ENCODE results near the gene CCDC144A.
"Not testable (repeated sequence)": the region's sequence is repeated elsewhere in the genome, so short reads cannot be mapped to it uniquely, and the experiment has no call there.

Gene CCDC144A

GRCh38 chr17:16689731-16690281 is at the start of gene CCDC144A:
CCDC144A (plus strand) TSS chr17:16690241; CDS start chr17:16690401, 160 bp downstream.
- in situ Hi-C loops (cut with HindIII; ENCODE audit: low sequenced_read_pairs) = not testable (repeated sequence)

GRCh38 chr17:16649585-16649984 is 40.5 kb upstream of the CCDC144A start:
- in situ Hi-C loops (cut with HindIII; ENCODE audit: low sequenced_read_pairs) = no loop called here

- in situ Hi-C loops (cut with HindIII; ENCODE audit: low sequenced_read_pairs) = no loop called here
Observed at GRCh38 chr17:16652252-16652651, 37.8 kb upstream of the CCDC144A start.

- in situ Hi-C loops (cut with HindIII; ENCODE audit: low sequenced_read_pairs) = no loop called here
Observed at GRCh38 chr17:16652847-16653366, 37.1 kb upstream of the CCDC144A start.

GRCh38 chr17:16653367-16654041 is 36.5 kb upstream of the CCDC144A start, which contains the start of gene ZNF624:
ZNF624 (minus strand) TSS chr17:16653850.
- in situ Hi-C loops (cut with HindIII; ENCODE audit: low sequenced_read_pairs) = no loop called here

GRCh38 chr17:16661217-16661616 is 28.8 kb upstream of the CCDC144A start:
- in situ Hi-C loops (cut with HindIII; ENCODE audit: low sequenced_read_pairs) = no loop called here

GRCh38 chr17:16662936-16663335 is 27.1 kb upstream of the CCDC144A start:
- in situ Hi-C loops (cut with HindIII; ENCODE audit: low sequenced_read_pairs) = no loop called here

- in situ Hi-C loops (cut with HindIII; ENCODE audit: low sequenced_read_pairs) = not testable (repeated sequence)
Observed at GRCh38 chr17:16666553-16666906, 23.5 kb upstream of the CCDC144A start.

GRCh38 chr17:16666907-16667636 is 23.0 kb upstream of the CCDC144A start:
- in situ Hi-C loops (cut with HindIII; ENCODE audit: low sequenced_read_pairs) = not testable (repeated sequence)

GRCh38 chr17:16676676-16677268 is 13.3 kb upstream of the CCDC144A start:
- in situ Hi-C loops (cut with HindIII; ENCODE audit: low sequenced_read_pairs) = no loop called here

GRCh38 chr17:16683290-16684138 is 6.5 kb upstream of the CCDC144A start:
- in situ Hi-C loops (cut with HindIII; ENCODE audit: low sequenced_read_pairs) = not testable (repeated sequence)

- in situ Hi-C loops (cut with HindIII; ENCODE audit: low sequenced_read_pairs) = not testable (repeated sequence)
Observed at GRCh38 chr17:16686019-16686418, 4.0 kb upstream of the CCDC144A start.

GRCh38 chr17:16687151-16687550 is 2.9 kb upstream of the CCDC144A start:
- in situ Hi-C loops (cut with HindIII; ENCODE audit: low sequenced_read_pairs) = not testable (repeated sequence)

GRCh38 chr17:16690447-16690846 is 406 bp downstream of the CCDC144A start:
- in situ Hi-C loops (cut with HindIII; ENCODE audit: low sequenced_read_pairs) = not testable (repeated sequence)

GRCh38 chr17:16697603-16698002 is 7.6 kb downstream of the CCDC144A start:
- in situ Hi-C loops (cut with HindIII; ENCODE audit: low sequenced_read_pairs) = not testable (repeated sequence)

- in situ Hi-C loops (cut with HindIII; ENCODE audit: low sequenced_read_pairs) = not testable (repeated sequence)
Observed at GRCh38 chr17:16745492-16746203, 55.6 kb downstream of the CCDC144A start.

GRCh38 chr17:16746571-16746970 is 56.5 kb downstream of the CCDC144A start:
- in situ Hi-C loops (cut with HindIII; ENCODE audit: low sequenced_read_pairs) = not testable (repeated sequence)

- in situ Hi-C loops (cut with HindIII; ENCODE audit: low sequenced_read_pairs) = not testable (repeated sequence)
Observed at GRCh38 chr17:16750515-16750914, 60.5 kb downstream of the CCDC144A start.

GRCh38 chr17:16751224-16751923 is 61.3 kb downstream of the CCDC144A start:
- in situ Hi-C loops (cut with HindIII; ENCODE audit: low sequenced_read_pairs) = not testable (repeated sequence)
